Upper lobe of left lung (tissue), 6 donors: Measurements from ENCODE around the gene PKNOX2. TPM values are rescaled to one million over a fixed set of nuclear protein-coding genes. Genes with fewer than 3 reads are reported as not detected.

ENCODE experiments used
- ATAC-seq, 2 donors: fragments of 200-7000 bp; cut with Tn5 transposase; one replicate each; pipeline ENCODE4 v1.9.1; 2022; ENCODE audit warnings: mild to moderate bottlenecking in 2 of 2, moderate library complexity in 2 of 2; ENCODE audit not compliant: low FRiP score in 2 of 2
- DNase-seq, 2 donors: peaks; one replicate each; pipeline ENCODE4 v3.0.0-alpha.2; 2019 to 2020
- H3K27ac ChIP-seq, 4 donors: fragments of 200-600 bp; sonication (generic); one replicate each; pipeline ENCODE4 v1.5.1; 2016 to 2019
- H3K27me3 ChIP-seq, 4 donors: fragments of 200-600 bp; sonication (generic); one replicate each; pipeline ENCODE4 v1.5.1; 2017 to 2019
- H3K36me3 ChIP-seq, 4 donors: fragments of 200-600 bp; sonication (generic); one replicate each; pipeline ENCODE4 v1.5.1; 2016 to 2019
- H3K4me1 ChIP-seq, 4 donors: fragments of 200-600 bp; sonication (generic); one replicate each; pipeline ENCODE4 v1.5.1; 2018 to 2019
- H3K4me3 ChIP-seq, 4 donors: fragments of 200-600 bp; sonication (generic); one replicate each; pipeline ENCODE4 v1.5.1; 2017 to 2019; ENCODE audit warnings: mild to moderate bottlenecking in 2 of 4, moderate library complexity in 1 of 4
- H3K9me3 ChIP-seq, 4 donors: fragments of 200-600 bp; sonication (generic); one replicate each; pipeline ENCODE4 v1.5.1; 2018 to 2019
- EP300 ChIP-seq, 4 donors: sonication (generic); formaldehyde crosslinking; IDR thresholded peaks; one replicate each; pipeline ENCODE4 v1.5.1; 2017; ENCODE audit warnings: antibody characterized with exemption in 4 of 4, control low read depth in 2 of 4
- POLR2A ChIP-seq, 4 donors: fragments of 450-650 bp; IDR thresholded peaks; one replicate each; pipeline ENCODE4 v1.5.1; 2016 to 2017; ENCODE audit warnings: antibody characterized with exemption in 4 of 4, mild to moderate bottlenecking in 2 of 4
- POLR2AphosphoS5 ChIP-seq, 2 donors: sonication (generic); formaldehyde crosslinking; IDR thresholded peaks; one replicate each; pipeline ENCODE4 v1.5.1; 2017; ENCODE audit warnings: antibody characterized with exemption in 2 of 2
- WGBS, 2 donors: methylation state at CpG; one replicate each; pipeline ENCODE4 v1.1.5; 2017 to 2018; 5-methylcytosine and 5-hydroxymethylcytosine counted together
- total RNA-seq, 6 donors: library from RNA; depleted of rRNA in 4 of 6; stranded (reverse); fragments of >200 nt in 4 of 6; gene quantifications; one replicate each; pipeline versions ENCODE4 v1.1.0 to v1.2.1, GENCODE V29; 2016 to 2021
- TF ChIP-seq, protein P1 (sequence below), 6 experiments: fragments of 450-650 bp in 4 of 6; fragments of 200-600 bp in 2 of 6; sonication (generic) in 2 of 6; IDR thresholded peaks; one replicate each; pipeline ENCODE4 v1.5.1; 2016 to 2019; ENCODE audit warnings: antibody characterized with exemption in 6 of 6
- donor health status: DM: no; HTN: no; CAD: no; lungs with moderate emphysema.
- donor health status: DM: no; HTN: yes; CAD: no; lungs with severe emphysema.

Gene PKNOX2
- total RNA-seq, 6 donors from 2014 or later = 2.9 to 15.5 (median 8.4) TPM

DNA sequence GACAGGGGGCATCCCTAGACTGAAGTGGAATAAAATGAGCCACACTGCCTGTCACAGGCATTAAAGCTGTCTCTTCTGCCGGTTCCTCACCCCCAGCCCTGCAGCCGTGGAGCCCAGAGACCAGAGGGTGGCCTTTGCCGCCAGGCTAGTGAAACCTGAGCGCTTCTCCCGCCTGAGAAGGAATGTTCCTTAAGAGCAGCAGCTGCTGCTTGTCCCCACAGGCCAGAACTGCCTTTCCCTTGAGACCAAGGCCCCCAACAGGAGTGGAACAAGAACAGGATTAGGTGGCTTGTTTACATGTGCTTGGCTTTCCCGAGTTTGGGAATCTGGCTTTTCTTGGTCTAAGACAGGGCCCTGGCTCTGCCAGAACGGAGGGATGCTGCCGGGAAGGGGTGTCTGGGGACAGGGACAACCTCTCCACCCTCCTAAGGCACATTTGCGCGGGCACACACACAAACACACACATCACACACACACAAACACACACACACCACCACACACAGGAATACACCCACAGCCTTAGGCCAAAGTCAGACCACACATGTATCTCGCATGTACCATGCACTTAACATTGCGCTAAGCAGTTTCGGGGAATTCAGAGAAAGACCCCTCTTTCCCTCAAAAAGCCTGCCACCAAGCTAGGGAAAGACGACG lies 239.7 kb downstream of the PKNOX2 start:
- Histone ChIP-seq H3K4me1 (peaks cover 3 to 7% (median 5%) of the 10 kb centered on the region in 4 donors), H3K4me3 (no peak overlapping the region), H3K36me3 (no peaks in the 10 kb centered on the region), H3K9me3 (no peaks in the 10 kb centered on the region), H3K27me3 (peaks cover 0 to 2% (median 0%) of the 10 kb centered on the region in 4 donors), H3K27ac (peak overlapping the region; percentile 23 to 56 (median 37))
- WGBS, 2 donors = 45 to 47% methylated on average over 10 to 15 of the region's 15 CpGs
- ATAC-seq (peak in 1 of 2 donors; percentile 3), DNase-seq (no peak)
- TF ChIP-seq POLR2AphosphoS5 (IDR thresholded peaks at IDR 0.05) = peak in 1 of 2 donors; percentile 32
- TF ChIP-seq, protein P1, sequence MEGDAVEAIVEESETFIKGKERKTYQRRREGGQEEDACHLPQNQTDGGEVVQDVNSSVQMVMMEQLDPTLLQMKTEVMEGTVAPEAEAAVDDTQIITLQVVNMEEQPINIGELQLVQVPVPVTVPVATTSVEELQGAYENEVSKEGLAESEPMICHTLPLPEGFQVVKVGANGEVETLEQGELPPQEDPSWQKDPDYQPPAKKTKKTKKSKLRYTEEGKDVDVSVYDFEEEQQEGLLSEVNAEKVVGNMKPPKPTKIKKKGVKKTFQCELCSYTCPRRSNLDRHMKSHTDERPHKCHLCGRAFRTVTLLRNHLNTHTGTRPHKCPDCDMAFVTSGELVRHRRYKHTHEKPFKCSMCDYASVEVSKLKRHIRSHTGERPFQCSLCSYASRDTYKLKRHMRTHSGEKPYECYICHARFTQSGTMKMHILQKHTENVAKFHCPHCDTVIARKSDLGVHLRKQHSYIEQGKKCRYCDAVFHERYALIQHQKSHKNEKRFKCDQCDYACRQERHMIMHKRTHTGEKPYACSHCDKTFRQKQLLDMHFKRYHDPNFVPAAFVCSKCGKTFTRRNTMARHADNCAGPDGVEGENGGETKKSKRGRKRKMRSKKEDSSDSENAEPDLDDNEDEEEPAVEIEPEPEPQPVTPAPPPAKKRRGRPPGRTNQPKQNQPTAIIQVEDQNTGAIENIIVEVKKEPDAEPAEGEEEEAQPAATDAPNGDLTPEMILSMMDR (IDR thresholded peaks at IDR 0.05) = no peak
- peak in 2 of 4 donors; percentile 10 to 18 for TF ChIP-seq EP300 (IDR thresholded peaks at IDR 0.05)

DNA sequence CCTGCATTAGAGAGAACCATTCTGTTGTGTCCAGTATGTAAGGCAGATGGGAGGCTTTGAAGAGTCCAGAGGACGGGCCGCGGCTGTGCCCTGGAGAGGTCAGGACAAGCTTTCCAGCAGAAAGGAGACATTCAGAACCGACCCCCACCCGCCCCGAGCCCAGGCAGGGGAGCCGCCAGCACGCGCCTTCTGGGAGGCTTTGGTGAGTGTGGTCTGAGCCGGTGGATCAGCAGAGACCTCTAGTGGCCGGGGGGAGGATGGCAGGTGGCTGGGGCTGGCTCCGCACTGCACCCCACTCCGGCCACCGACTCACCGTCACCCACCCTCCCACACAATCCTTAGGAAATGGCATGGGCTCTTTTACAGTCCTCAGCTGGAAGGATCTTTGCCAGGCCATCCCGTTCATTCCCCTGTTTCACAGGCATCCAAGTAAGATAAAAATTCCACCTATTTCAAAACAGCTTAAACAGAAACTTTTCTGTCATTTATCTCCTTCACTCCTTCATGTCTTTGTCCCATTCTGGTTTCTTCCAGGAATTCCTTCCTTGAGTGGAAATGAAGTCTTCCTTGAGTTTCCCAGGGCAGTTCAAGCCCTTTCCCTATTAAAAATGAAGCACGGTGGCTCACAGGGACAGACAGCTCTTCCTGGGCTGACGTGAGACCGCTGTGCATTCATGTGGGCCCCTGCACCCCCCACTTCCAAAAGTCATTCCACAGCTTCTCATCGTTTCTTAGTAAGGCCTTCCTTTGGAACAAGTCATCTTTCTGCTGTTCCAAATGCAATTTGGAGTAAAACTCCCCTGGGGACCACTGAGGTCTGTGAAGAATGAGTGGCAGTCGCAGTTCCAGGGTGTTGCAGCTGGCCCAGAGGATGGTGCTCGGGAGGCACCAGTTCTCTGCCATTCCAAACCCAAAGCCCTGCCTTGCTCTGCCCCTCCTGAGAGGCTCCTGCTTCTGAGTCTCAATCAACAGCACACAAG lies 240.6 kb downstream of the PKNOX2 start:
- Histone ChIP-seq H3K27ac (peak overlapping the region; percentile 23 to 56 (median 37)), H3K9me3 (no peaks in the 10 kb centered on the region), H3K4me1 (peaks cover 3 to 7% (median 5%) of the 10 kb centered on the region in 4 donors), H3K27me3 (peaks cover 0 to 2% (median 0%) of the 10 kb centered on the region in 4 donors), H3K4me3 (no peak overlapping the region), H3K36me3 (no peaks in the 10 kb centered on the region)
- peak; percentile 79 to 92 for ATAC-seq
- DNase-seq = peak; percentile 65 to 89
- TF ChIP-seq, protein P1 (IDR thresholded peaks at IDR 0.05) = peak; percentile 86 to 99 (median 92)
- no peak for TF ChIP-seq POLR2A (IDR thresholded peaks at IDR 0.05)
- no peak for TF ChIP-seq EP300 (IDR thresholded peaks at IDR 0.05)
- WGBS, 2 donors = 21 to 45% methylated on average over 9 to 22 of the region's 22 CpGs

DNA sequence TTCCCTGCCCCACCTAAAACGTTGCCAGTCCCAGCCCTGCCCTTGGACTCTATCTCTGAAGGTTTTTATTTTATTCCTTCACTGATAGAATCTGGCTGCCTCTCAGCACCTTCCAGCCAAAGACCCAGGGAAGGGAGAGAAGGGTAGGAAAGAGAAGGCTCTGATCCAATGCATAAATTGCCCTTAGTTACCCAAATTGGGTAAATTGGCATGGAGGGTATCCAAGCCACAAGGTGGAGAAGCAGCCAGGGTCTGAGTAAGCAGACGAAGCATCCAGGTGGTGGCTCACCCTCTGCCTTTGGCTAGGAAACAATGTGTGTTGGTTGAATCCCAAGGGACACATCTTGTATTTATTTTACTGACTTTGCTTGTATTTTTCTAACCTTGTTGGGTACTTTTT lies 242.5 kb downstream of the PKNOX2 start:
- Histone ChIP-seq H3K27me3 (peaks cover 0 to 5% (median 2%) of the 10 kb centered on the region in 4 donors), H3K36me3 (no peaks in the 10 kb centered on the region), H3K4me3 (no peak overlapping the region), H3K27ac (no peak overlapping the region), H3K4me1 (peaks cover 3 to 7% (median 5%) of the 10 kb centered on the region in 4 donors), H3K9me3 (no peaks in the 10 kb centered on the region)
- ATAC-seq (no peak), DNase-seq (no peak)
- 43 to 47% methylated on average over 2 of the region's 2 CpGs for WGBS, 2 donors
- TF ChIP-seq POLR2A (IDR thresholded peaks at IDR 0.05) (no peak), EP300 (IDR thresholded peaks at IDR 0.05) (no peak), POLR2AphosphoS5 (IDR thresholded peaks at IDR 0.05) (no peak)
- TF ChIP-seq, protein P1 (IDR thresholded peaks at IDR 0.05) = no peak

DNA sequence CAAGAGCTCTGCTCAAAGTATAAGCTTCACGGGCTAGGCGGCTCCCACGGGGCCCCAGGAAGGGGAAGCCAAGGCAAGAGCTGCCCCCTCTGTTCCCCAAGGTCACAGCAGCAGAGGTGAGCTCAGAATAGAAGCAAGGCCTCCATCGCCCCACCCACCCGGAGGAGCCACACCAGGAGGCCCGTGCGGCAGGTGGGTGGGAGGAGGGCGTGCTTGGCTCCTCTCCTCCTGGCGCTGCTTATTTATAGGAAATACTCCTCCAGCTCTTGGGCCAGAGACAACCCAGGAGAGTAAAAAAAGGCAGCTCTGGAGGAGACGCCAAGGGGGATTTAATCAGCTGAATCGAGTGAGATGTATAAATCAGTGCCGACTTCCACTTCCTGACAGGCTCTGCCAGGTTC lies 243.8 kb downstream of the PKNOX2 start:
- DNase-seq = no peak
- H3K27me3 ChIP-seq = peaks cover 0 to 5% (median 2%) of the 10 kb centered on the region in 4 donors
- no peaks in the 10 kb centered on the region for H3K9me3 ChIP-seq
- H3K4me1 ChIP-seq = peaks cover 3 to 7% (median 5%) of the 10 kb centered on the region in 4 donors
- no peaks in the 10 kb centered on the region for H3K36me3 ChIP-seq
- ATAC-seq = no peak
- WGBS, 2 donors = 59 to 68% methylated on average over 6 to 11 of the region's 12 CpGs
- H3K27ac ChIP-seq = no peak overlapping the region
- no peak overlapping the region for H3K4me3 ChIP-seq
- TF ChIP-seq EP300 (IDR thresholded peaks at IDR 0.05) (no peak), POLR2A (IDR thresholded peaks at IDR 0.05) (no peak), POLR2AphosphoS5 (IDR thresholded peaks at IDR 0.05) (no peak)
- TF ChIP-seq, protein P1 (IDR thresholded peaks at IDR 0.05) = no peak
